Activated CD4-positive, alpha-beta T cell treated with anti-CD3 and anti-CD28 coated beads for 36 hours (primary cell): ENCODE measurements around the gene TAS2R9. TPM values are rescaled to one million over a fixed set of nuclear protein-coding genes. Genes with fewer than 3 reads are reported as not detected.
"Not testable (repeated sequence)": the region's sequence is repeated elsewhere in the genome, so short reads cannot be mapped to it uniquely, and the experiment has no call there.

ENCODE experiments used
- ATAC-seq: fragments of 200-7000 bp; cut with Tn5 transposase; one replicate; pipeline ENCODE4 v1.10.0; 2021; ENCODE audit warnings: mild to moderate bottlenecking, moderate library complexity
- CTCF ChIA-PET: fragments of 350-600 bp; sonication (Branson Sonifier 250); formaldehyde crosslinking; loops from one replicate; lab custom pipeline; 2021; ENCODE audit warnings: antibody characterized with exemption; lab: Charles Lee
- POLR2A ChIA-PET: fragments of 350-600 bp; sonication (Branson Sonifier 250); formaldehyde crosslinking; loops from one replicate; lab custom pipeline; 2021; ENCODE audit warnings: antibody characterized with exemption, inconsistent platforms; lab: Charles Lee
- DNase-seq: peaks from one replicate; pipeline ENCODE4 v3.0.0-alpha.2; 2020
- H3K27ac Mint-ChIP-seq: one replicate; pipeline ENCODE4 v1.8.0; 2021; ENCODE audit warnings: mixed read lengths
- H3K27me3 Mint-ChIP-seq: one replicate; pipeline ENCODE4 v1.8.0; 2021; ENCODE audit warnings: mixed read lengths
- H3K36me3 Mint-ChIP-seq: one replicate; pipeline ENCODE4 v1.8.0; 2021; ENCODE audit warnings: low read depth, mixed read lengths
- H3K4me1 Mint-ChIP-seq: one replicate; pipeline ENCODE4 v1.8.0; 2021; ENCODE audit warnings: mixed read lengths
- H3K4me3 Mint-ChIP-seq: one replicate; pipeline ENCODE4 v1.8.0; 2021; ENCODE audit warnings: mild to moderate bottlenecking, moderate library complexity, mixed read lengths
- H3K9me3 Mint-ChIP-seq: one replicate; pipeline ENCODE4 v1.8.0; 2021; ENCODE audit warnings: low read depth, mixed read lengths
- intact Hi-C, 2 experiments: fragments of 100-400 bp; cut with DNase I in 1 of 2; cut with micrococcal nuclease in 1 of 2; formaldehyde crosslinking; loops; one replicate each; pipeline versions ENCODE4 v1.14.2 to v1.15.1; 2022 to 2024; cut with DNase I, micrococcal nuclease
- total RNA-seq, 2 experiments: library from RNA; stranded (reverse); gene quantifications; one replicate each; pipeline ENCODE4 v1.2.3, GENCODE V29; 2021

TAS2R9 gene
- total RNA-seq, 2 experiments from 2014 or later = not detected

- H3K9me3 Mint-ChIP-seq = no peaks in the 10 kb centered on the region
- ChIA-PET POLR2A (no interaction called here), CTCF (no interaction called here)
- no peak overlapping the region for H3K4me3 Mint-ChIP-seq
- H3K4me1 Mint-ChIP-seq = no peaks in the 10 kb centered on the region
- no peak for ATAC-seq
- no peak for DNase-seq
- intact Hi-C loops = no loop called here
- no peaks in the 10 kb centered on the region for H3K36me3 Mint-ChIP-seq
- no peak overlapping the region for H3K27ac Mint-ChIP-seq
- H3K27me3 Mint-ChIP-seq = peaks cover 15% of the 10 kb centered on the region
Measured at GRCh38 chr12:10811883-10812536, 2.0 kb upstream of the TAS2R9 start.

- ATAC-seq (no peak), DNase-seq (no peak)
- intact Hi-C loops = no loop called here
- H3K27ac Mint-ChIP-seq = no peak within 1 kb of the TSS
- no peaks in the 10 kb centered on the region for H3K4me1 Mint-ChIP-seq
- H3K9me3 Mint-ChIP-seq = no peaks in the 10 kb centered on the region
- H3K27me3 Mint-ChIP-seq = peaks cover 18% of the 10 kb centered on the region
- CTCF ChIA-PET = no interaction called here
- POLR2A ChIA-PET = no interaction called here
- H3K4me3 Mint-ChIP-seq = no peak within 1 kb of the TSS
- no peaks in the 10 kb centered on the region for H3K36me3 Mint-ChIP-seq
Measured at GRCh38 chr12:10807186-10807585, 2.8 kb downstream of the TAS2R9 start, which contains the start of gene TAS2R8. TSS of gene TAS2R8 (minus strand) at chr12:10807286. CDS start at chr12:10806980, 306 bp downstream.

DNA sequence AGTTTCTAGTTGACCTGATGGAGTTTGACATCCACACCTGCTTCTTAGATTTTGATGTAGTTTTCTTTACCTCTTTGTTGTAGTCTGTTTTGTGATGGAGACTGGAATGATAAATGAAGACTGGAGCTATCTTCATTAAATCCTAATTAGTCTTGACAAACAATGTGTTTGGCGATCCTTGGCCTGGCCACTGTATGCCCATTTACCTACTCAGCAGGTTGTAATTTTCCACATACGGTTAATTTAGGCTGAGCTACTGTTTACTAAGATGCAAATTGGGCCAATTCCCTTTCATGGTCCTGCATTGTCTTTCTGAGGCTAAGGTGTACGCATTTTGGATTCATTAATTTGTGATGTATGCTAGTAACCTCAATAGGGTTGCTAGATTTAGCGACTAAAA, 7.4 kb downstream of the TAS2R9 start, which contains the start of gene TAS2R7:
TSS of gene TAS2R7 (minus strand) at position 41 of the 400 bp plus-strand sequence. CDS start 57 bp downstream, outside the sequence.
- POLR2A ChIA-PET = no interaction called here
- DNase-seq (no peak), ATAC-seq (no peak)
- intact Hi-C loops = no loop called here
- no peaks in the 10 kb centered on the region for H3K36me3 Mint-ChIP-seq
- H3K9me3 Mint-ChIP-seq = no peaks in the 10 kb centered on the region
- H3K4me1 Mint-ChIP-seq = no peaks in the 10 kb centered on the region
- peaks cover 15% of the 10 kb centered on the region for H3K27me3 Mint-ChIP-seq
- no peak within 1 kb of the TSS for H3K27ac Mint-ChIP-seq
- H3K4me3 Mint-ChIP-seq = no peak within 1 kb of the TSS
- CTCF ChIA-PET = no interaction called here

DNA sequence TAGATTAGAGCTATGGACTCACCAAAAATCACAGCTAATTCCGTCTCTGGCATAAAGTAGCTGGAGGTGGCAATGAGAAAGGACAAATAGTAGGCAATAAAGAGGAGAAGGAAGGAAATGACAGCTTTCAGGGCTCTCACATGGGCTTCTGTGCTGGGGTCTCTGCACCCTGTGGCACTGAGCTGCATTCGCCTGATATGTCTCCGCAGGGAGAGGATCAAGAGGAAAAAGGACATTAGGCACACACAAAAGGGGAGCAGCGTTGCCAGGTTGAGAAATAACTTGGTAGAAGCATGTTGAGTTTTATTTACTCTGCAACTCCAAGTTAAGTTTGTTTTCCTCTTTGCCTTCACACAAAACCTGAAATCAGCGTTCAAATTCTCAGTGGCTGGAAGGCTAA, 8.2 kb downstream of the TAS2R9 start:
- Mint-ChIP-seq H3K9me3 (no peaks in the 10 kb centered on the region), H3K27ac (no peak overlapping the region), H3K27me3 (peaks cover 17% of the 10 kb centered on the region), H3K4me3 (no peak overlapping the region), H3K4me1 (no peaks in the 10 kb centered on the region), H3K36me3 (no peaks in the 10 kb centered on the region)
- DNase-seq (no peak), ATAC-seq (no peak)
- ChIA-PET POLR2A (no interaction called here), CTCF (interaction anchor here (0.7 to 0.9 kb wide), 2 partner anchors 685 to 720 kb away, joined by 3 read pairs; no protein-coding TSS in a partner anchor)
- intact Hi-C loops = no loop called here

- ChIA-PET POLR2A (no interaction called here), CTCF (no interaction called here)
- Mint-ChIP-seq H3K9me3 (no peaks in the 10 kb centered on the region), H3K27me3 (peaks cover 4% of the 10 kb centered on the region), H3K4me3 (no peak overlapping the region), H3K27ac (no peak overlapping the region), H3K36me3 (no peaks in the 10 kb centered on the region), H3K4me1 (no peaks in the 10 kb centered on the region)
- DNase-seq (no peak), ATAC-seq (no peak)
- intact Hi-C loops = no loop called here
Measured at GRCh38 chr12:10794222-10794621, 15.7 kb downstream of the TAS2R9 start.

DNA sequence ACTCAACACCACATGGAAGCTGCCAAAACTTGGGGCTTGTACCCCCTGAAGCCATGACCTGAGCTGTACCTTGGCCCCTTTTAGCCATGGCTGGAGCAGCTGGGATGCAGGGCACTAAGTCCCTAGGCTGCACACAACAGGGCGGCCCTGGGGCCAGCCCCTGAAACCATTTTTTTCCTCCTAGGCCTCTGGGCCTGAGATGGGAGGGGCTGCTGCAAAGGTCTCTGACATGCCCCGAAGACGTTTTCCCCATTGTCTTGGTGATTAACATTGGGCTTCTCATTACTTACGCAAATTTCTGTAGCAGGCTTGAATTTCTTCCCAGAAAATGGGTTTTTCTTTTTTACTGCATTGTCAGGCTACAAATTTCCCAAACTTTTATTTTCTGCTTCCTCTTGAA, 18.2 kb downstream of the TAS2R9 start:
- POLR2A ChIA-PET, H3K9me3 Mint-ChIP-seq, H3K27me3 Mint-ChIP-seq, CTCF ChIA-PET, H3K36me3 Mint-ChIP-seq, H3K27ac Mint-ChIP-seq, ATAC-seq, H3K4me3 Mint-ChIP-seq, intact Hi-C loops, DNase-seq, H3K4me1 Mint-ChIP-seq: not testable (repeated sequence)

- no peak for DNase-seq
- Mint-ChIP-seq H3K36me3 (no peaks in the 10 kb centered on the region), H3K4me1 (no peaks in the 10 kb centered on the region), H3K4me3 (no peak overlapping the region), H3K9me3 (no peaks in the 10 kb centered on the region), H3K27ac (no peak overlapping the region), H3K27me3 (peaks cover 3% of the 10 kb centered on the region)
- ChIA-PET CTCF (interaction anchor here (0.6 kb wide), 1 partner anchor 41 kb away, joined by 3 read pairs; no protein-coding TSS in a partner anchor), POLR2A (no interaction called here)
- no peak for ATAC-seq
- intact Hi-C loops = no loop called here
Measured at GRCh38 chr12:10783252-10783651, 26.7 kb downstream of the TAS2R9 start.

- DNase-seq (no peak), ATAC-seq (no peak)
- no peaks in the 10 kb centered on the region for H3K36me3 Mint-ChIP-seq
- H3K27me3 Mint-ChIP-seq = peaks cover 4% of the 10 kb centered on the region
- H3K4me1 Mint-ChIP-seq = no peaks in the 10 kb centered on the region
- no peaks in the 10 kb centered on the region for H3K9me3 Mint-ChIP-seq
- ChIA-PET CTCF (interaction anchor here (0.6 to 3.5 kb wide), 4 partner anchors 8 to 708 kb away, joined by 3 to 16 read pairs (median 10); no protein-coding TSS in a partner anchor), POLR2A (no interaction called here)
- intact Hi-C loops = no loop called here
- no peak overlapping the region for H3K27ac Mint-ChIP-seq
- no peak overlapping the region for H3K4me3 Mint-ChIP-seq
Measured at GRCh38 chr12:10779103-10779502, 30.9 kb downstream of the TAS2R9 start.

DNA sequence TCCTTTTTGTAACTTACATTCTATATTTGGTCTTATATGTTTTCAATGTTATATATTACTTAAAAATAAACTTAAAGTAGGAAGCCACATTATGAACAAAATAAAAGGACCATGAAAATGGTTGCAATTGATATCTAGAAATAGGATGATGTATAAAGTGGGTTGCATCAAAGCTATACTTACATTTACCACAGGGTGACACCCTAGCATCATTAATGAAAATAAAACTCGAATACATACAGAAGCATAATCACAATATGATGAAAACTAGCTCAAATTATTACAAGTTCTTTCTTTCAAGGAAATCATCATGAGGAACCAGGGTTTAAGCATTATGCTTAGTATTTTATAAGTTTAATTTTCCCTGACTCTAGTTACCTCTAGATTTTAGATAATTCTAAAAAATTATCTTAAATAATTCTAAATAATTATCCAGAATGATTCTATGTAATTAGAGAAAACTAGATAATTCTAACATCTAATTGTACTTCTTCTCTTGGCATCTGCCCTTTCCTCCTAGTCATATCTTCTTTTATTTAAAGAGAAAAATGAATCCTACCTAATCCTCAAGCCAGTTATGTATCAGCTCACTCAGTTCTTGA, 38.7 kb downstream of the TAS2R9 start:
- no peaks in the 10 kb centered on the region for H3K9me3 Mint-ChIP-seq
- no peak overlapping the region for H3K27ac Mint-ChIP-seq
- ATAC-seq (no peak), DNase-seq (no peak)
- ChIA-PET POLR2A (interaction anchor here (0.6 kb wide), 1 partner anchor 1455 kb away, joined by 3 read pairs; no protein-coding TSS in a partner anchor), CTCF (interaction anchor here (0.6 to 6.5 kb wide), 20 partner anchors 9 to 1262 kb away, joined by 3 to 99 read pairs (median 3); partner anchors contain the start of genes PRB3, SMIM10L1 and TAS2R9)
- no peak overlapping the region for H3K4me3 Mint-ChIP-seq
- intact Hi-C loops = loop anchor here (1.0 kb wide), 2 partner anchors 428 to 715 kb away; no protein-coding TSS in a partner anchor
- no peaks in the 10 kb centered on the region for H3K4me1 Mint-ChIP-seq
- no peaks in the 10 kb centered on the region for H3K36me3 Mint-ChIP-seq
- peaks cover 33% of the 10 kb centered on the region for H3K27me3 Mint-ChIP-seq

DNA sequence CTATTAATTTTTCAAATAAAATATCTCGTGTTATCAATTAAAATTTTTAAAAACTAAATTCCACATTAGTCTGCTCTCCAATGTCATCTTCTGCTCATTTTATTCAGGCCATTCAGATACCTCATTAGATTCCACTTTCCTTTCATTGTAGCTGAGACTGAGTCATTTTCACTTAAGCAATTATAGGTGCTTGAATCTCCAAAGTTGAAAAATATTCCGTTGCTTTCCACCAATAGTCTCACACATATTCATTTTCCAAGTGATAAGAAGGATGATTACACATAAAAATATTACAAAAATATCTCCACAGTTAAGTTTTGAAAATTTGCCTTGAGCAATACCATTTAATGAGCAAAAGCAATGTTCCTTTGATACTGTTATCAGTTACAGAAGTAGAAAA, 50.3 kb downstream of the TAS2R9 start:
- no peak overlapping the region for H3K4me3 Mint-ChIP-seq
- DNase-seq (no peak), ATAC-seq (no peak)
- H3K4me1 Mint-ChIP-seq = no peaks in the 10 kb centered on the region
- intact Hi-C loops = no loop called here
- ChIA-PET POLR2A (no interaction called here), CTCF (interaction anchor here (1.2 to 3.7 kb wide), 4 partner anchors 8 to 524 kb away, joined by 3 to 18 read pairs (median 4); no protein-coding TSS in a partner anchor)
- H3K36me3 Mint-ChIP-seq = peaks cover 8% of the 10 kb centered on the region
- peaks cover 12% of the 10 kb centered on the region for H3K9me3 Mint-ChIP-seq
- H3K27ac Mint-ChIP-seq = no peak overlapping the region
- peaks cover 41% of the 10 kb centered on the region for H3K27me3 Mint-ChIP-seq
